Endothelial cell of umbilical vein (primary cell): ENCODE measurements around the gene PLA2G5. TPM values are rescaled to one million over a fixed set of nuclear protein-coding genes. Genes with fewer than 3 reads are reported as not detected.

Experiments
- BruUV-seq: library from RNA; stranded (reverse); fragments of 400-500 nt; replicated peaks from 2 replicates; lab custom pipeline; 2021; lab: Mats Ljungman, UMichigan
- CTCF ChIA-PET: fragments of 300-600, 350-600 bp; sonication (Branson Sonifier 250); formaldehyde crosslinking; loops from one replicate; lab custom pipeline; 2021; ENCODE audit warnings: antibody characterized with exemption, inconsistent platforms; lab: Charles Lee
- POLR2A ChIA-PET: fragments of 300-600, 350-600 bp; sonication (Branson Sonifier 250); formaldehyde crosslinking; loops from one replicate; lab custom pipeline; 2021; ENCODE audit warnings: antibody characterized with exemption, inconsistent platforms; lab: Charles Lee
- DNase-seq: peaks from one replicate; pipeline ENCODE4 v3.0.0-alpha.2; 2011; ENCODE audit warnings: low read depth, low spot score
- FAIRE-seq: peaks from 2 replicates; lab custom pipeline; 2011; peaks lifted over from hg19 to GRCh38; lab: Jason Lieb, UNC
- H2AFZ ChIP-seq: 2 replicates; pipeline ENCODE4 v1.6.0; 2012; ENCODE audit warnings: low read depth, low read length, control low read depth, inconsistent platforms
- H3K27ac ChIP-seq: 2 replicates; pipeline ENCODE4 v1.5.1; 2011; ENCODE audit warnings: low read depth, mild to moderate bottlenecking, control low read depth, low read length, moderate library complexity; ENCODE audit not compliant: insufficient read depth
- H3K27me3 ChIP-seq, 2 experiments: 2 replicates each; pipeline versions ENCODE4 v1.6.0 to v1.6.1; 2011; ENCODE audit warnings: low read length in 2 of 2, mixed read lengths in 1 of 2; ENCODE audit not compliant: control insufficient read depth in 2 of 2, insufficient read depth in 2 of 2
- H3K36me3 ChIP-seq, 2 experiments: 2 replicates in 1 of 2; 3 replicates in 1 of 2; pipeline ENCODE4 v1.5.1; 2011; ENCODE audit warnings: low read length in 2 of 2, mild to moderate bottlenecking in 1 of 2, moderate library complexity in 1 of 2; ENCODE audit not compliant: control insufficient read depth in 2 of 2, insufficient read depth in 2 of 2; ENCODE audit errors: extremely low read depth in 1 of 2
- H3K4me1 ChIP-seq: 3 replicates; pipeline ENCODE4 v1.5.1; 2011; ENCODE audit warnings: mild to moderate bottlenecking, low read length; ENCODE audit not compliant: control insufficient read depth, insufficient read depth; ENCODE audit errors: extremely low read depth
- H3K4me2 ChIP-seq: 2 replicates; pipeline ENCODE4 v1.6.1; 2011; ENCODE audit warnings: low read length, control low read depth, mixed read lengths; ENCODE audit not compliant: insufficient read depth
- H3K4me3 ChIP-seq, 3 experiments: fragments of 200-600 bp in 1 of 3; sonication (generic), shearing (Covaris generic) in 1 of 3; replicated peaks in 1 of 3; 2 replicates each; pipeline ENCODE4 v1.5.1; 2011 to 2016; ENCODE audit warnings: control low read depth in 3 of 3, low read length in 3 of 3, mild to moderate bottlenecking in 2 of 3, inconsistent platforms in 1 of 3, low read depth in 1 of 3, moderate library complexity in 1 of 3; ENCODE audit not compliant: insufficient read depth in 1 of 3
- H3K79me2 ChIP-seq: 2 replicates; pipeline ENCODE4 v1.6.0; 2012; ENCODE audit warnings: low read length, inconsistent platforms; ENCODE audit not compliant: control insufficient read depth, insufficient read depth
- H3K9ac ChIP-seq: replicated peaks from 2 replicates; pipeline ENCODE3; 2011; ENCODE audit warnings: low read length, control low read depth; ENCODE audit not compliant: insufficient read depth; ENCODE audit errors: extremely low read depth
- H3K9me1 ChIP-seq: replicated peaks from 3 replicates; pipeline ENCODE4 v1.6.0; 2011; ENCODE audit warnings: mild to moderate bottlenecking, low read length; ENCODE audit not compliant: control insufficient read depth, insufficient read depth; ENCODE audit errors: extremely low read depth
- H3K9me3 ChIP-seq: replicated peaks from 2 replicates; pipeline ENCODE4 v1.5.1; 2012; ENCODE audit warnings: low read length, inconsistent platforms; ENCODE audit not compliant: control insufficient read depth, insufficient read depth
- H4K20me1 ChIP-seq: replicated peaks from 2 replicates; pipeline ENCODE3; 2011; ENCODE audit warnings: mild to moderate bottlenecking, low read length; ENCODE audit not compliant: control insufficient read depth, insufficient read depth; ENCODE audit errors: extremely low read depth
- FOS ChIP-seq: IDR thresholded peaks from 2 replicates; pipeline ENCODE4 v1.6.1; 2011; ENCODE audit warnings: mild to moderate bottlenecking, low read length, moderate library complexity, borderline replicate concordance; ENCODE audit not compliant: insufficient read depth
- GATA2 ChIP-seq: IDR thresholded peaks from 2 replicates; pipeline ENCODE4 v1.7.0; 2011; ENCODE audit warnings: low read depth, mild to moderate bottlenecking, moderate library complexity, mixed read lengths, low read length; ENCODE audit not compliant: insufficient read length, insufficient read depth
- JUN ChIP-seq: IDR thresholded peaks from 2 replicates; pipeline ENCODE4 v1.6.1; 2011; ENCODE audit warnings: borderline replicate concordance, low read depth; ENCODE audit not compliant: insufficient read length, insufficient read depth
- MAX ChIP-seq: IDR thresholded peaks from 2 replicates; pipeline ENCODE4 v1.6.1; 2011; ENCODE audit not compliant: insufficient read depth, insufficient read length
- MYC ChIP-seq: IDR thresholded peaks from one replicate; pipeline ENCODE4 v1.6.1; 2011; ENCODE audit warnings: mild to moderate bottlenecking, low read depth, low read length
- dilution Hi-C: fragments of 300-500 bp; cut with MboI; formaldehyde crosslinking; loops from one replicate; pipeline ENCODE4 v1.15.0; 2019; ENCODE audit warnings: low sequenced_read_pairs; ENCODE audit not compliant: extremely low pct_ligation_motif_present
- intact Hi-C: fragments of 100-400 bp; cut with micrococcal nuclease; formaldehyde crosslinking; loops from one replicate; pipeline ENCODE4 v1.10.0; 2022
- polyA plus RNA-seq, 4 experiments: library from polyadenylated mRNA; depleted of rRNA in 3 of 4; stranded (reverse) in 3 of 4; unstranded in 1 of 4; fragments of >200 nt; gene quantifications; 2 replicates each; pipeline versions ENCODE4 v1.2.1 to v1.2.3, GENCODE V29; 2011 to 2012; ENCODE audit warnings: missing spikeins in 1 of 4
- total RNA-seq: library from RNA; stranded (reverse); gene quantifications from 2 replicates; pipeline ENCODE4 v1.2.3, GENCODE V29; 2021
- TF ChIP-seq, protein P1 (sequence below), 2 donors: IDR thresholded peaks; 1 replicate in 1 of 2; 2 replicates in 1 of 2; pipeline ENCODE4 v1.5.1; 2011; ENCODE audit warnings: low read length in 2 of 2, mild to moderate bottlenecking in 2 of 2, moderate library complexity in 2 of 2, control low read depth in 1 of 2, inconsistent platforms in 1 of 2, low read depth in 1 of 2; ENCODE audit not compliant: insufficient read depth in 1 of 2; ENCODE audit errors: extremely low read depth in 1 of 2

Gene PLA2G5
- total and polyA plus RNA-seq, 2 donors (not counting 3 experiments of a cell fraction or from before 2014, with no cell fraction given), result 0.06 TPM; not detected in 1

GRCh38 chr1:20061866-20062265, 8.1 kb upstream of the PLA2G5 start:
- Histone ChIP-seq H3K27ac (no peak overlapping the region), H4K20me1 (no peaks in the 10 kb centered on the region), H3K79me2 (no peaks in the 10 kb centered on the region), H3K9ac (no peak overlapping the region), H3K27me3 (no peaks in the 10 kb centered on the region), H3K9me3 (no peaks in the 10 kb centered on the region), H3K4me1 (peaks cover 3% of the 10 kb centered on the region), H3K9me1 (no peaks in the 10 kb centered on the region), H2AFZ (no peak overlapping the region), H3K36me3 (no peaks in the 10 kb centered on the region), H3K4me3 (no peak overlapping the region), H3K4me2 (no peak overlapping the region)
- CTCF ChIA-PET, result no interaction called here
- no TSS peak for BruUV-seq
- dilution Hi-C loops (no loop called here), intact Hi-C loops (no loop called here)
- POLR2A ChIA-PET, result no interaction called here
- no peak for DNase-seq
- no peak for FAIRE-seq
- no peak for TF ChIP-seq MYC
- no peak for TF ChIP-seq MAX
- no peak for TF ChIP-seq JUN
- TF ChIP-seq FOS, result no peak
- TF ChIP-seq, protein P1, sequence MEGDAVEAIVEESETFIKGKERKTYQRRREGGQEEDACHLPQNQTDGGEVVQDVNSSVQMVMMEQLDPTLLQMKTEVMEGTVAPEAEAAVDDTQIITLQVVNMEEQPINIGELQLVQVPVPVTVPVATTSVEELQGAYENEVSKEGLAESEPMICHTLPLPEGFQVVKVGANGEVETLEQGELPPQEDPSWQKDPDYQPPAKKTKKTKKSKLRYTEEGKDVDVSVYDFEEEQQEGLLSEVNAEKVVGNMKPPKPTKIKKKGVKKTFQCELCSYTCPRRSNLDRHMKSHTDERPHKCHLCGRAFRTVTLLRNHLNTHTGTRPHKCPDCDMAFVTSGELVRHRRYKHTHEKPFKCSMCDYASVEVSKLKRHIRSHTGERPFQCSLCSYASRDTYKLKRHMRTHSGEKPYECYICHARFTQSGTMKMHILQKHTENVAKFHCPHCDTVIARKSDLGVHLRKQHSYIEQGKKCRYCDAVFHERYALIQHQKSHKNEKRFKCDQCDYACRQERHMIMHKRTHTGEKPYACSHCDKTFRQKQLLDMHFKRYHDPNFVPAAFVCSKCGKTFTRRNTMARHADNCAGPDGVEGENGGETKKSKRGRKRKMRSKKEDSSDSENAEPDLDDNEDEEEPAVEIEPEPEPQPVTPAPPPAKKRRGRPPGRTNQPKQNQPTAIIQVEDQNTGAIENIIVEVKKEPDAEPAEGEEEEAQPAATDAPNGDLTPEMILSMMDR (IDR thresholded peaks at IDR 0.05; ENCODE audit: extremely low read depth in 1 of 2, insufficient read depth in 1 of 2, low read depth in 1 of 2, low read length in 2 of 2), result no peak
- TF ChIP-seq GATA2, result no peak
